Brain microvascular endothelial cell (primary cell): ENCODE measurements around the gene PLCD1.

Source experiments
- DNase-seq: peaks from one replicate; pipeline ENCODE4 v3.0.0-alpha.2; 2020
- H3K27ac ChIP-seq: fragments of 250-450 bp; sonication (Bioruptor Pico); 2 replicates; pipeline ENCODE4 v1.5.1; 2020; ENCODE audit warnings: mild to moderate bottlenecking, moderate library complexity
- H3K27me3 ChIP-seq: fragments of 250-450 bp; sonication (Bioruptor Pico); replicated peaks from 2 replicates; pipeline ENCODE4 v1.5.1; 2020; ENCODE audit warnings: mild to moderate bottlenecking
- H3K36me3 ChIP-seq: fragments of 250-450 bp; sonication (Bioruptor Pico); replicated peaks from 2 replicates; pipeline ENCODE4 v1.5.1; 2020; ENCODE audit warnings: mild to moderate bottlenecking
- H3K4me3 ChIP-seq: 2 replicates; pipeline ENCODE4 v1.5.1; 2011; ENCODE audit warnings: low read depth, mild to moderate bottlenecking, control low read depth, low read length, moderate library complexity
- CTCF ChIP-seq: IDR thresholded peaks from 2 replicates; pipeline ENCODE4 v1.5.1; 2011; ENCODE audit warnings: low read depth, mild to moderate bottlenecking, moderate library complexity, low read length, control low read depth, inconsistent platforms; ENCODE audit errors: missing control alignments
- in situ Hi-C: cut with HindIII; loops from 2 replicates; pipeline ENCODE4 v1.10.0; 2017; ENCODE audit warnings: low sequenced_read_pairs, low pct_ligation_motif_present

PLCD1 gene

GRCh38 chr3:37970802-37971201 is 58.6 kb downstream of the PLCD1 start:
- no peak for TF ChIP-seq CTCF

GRCh38 chr3:37969596-37970100 is 59.8 kb downstream of the PLCD1 start:
- TF ChIP-seq CTCF: no peak
- Histone ChIP-seq H3K27ac (no peak overlapping the region), H3K36me3 (no peaks in the 10 kb centered on the region), H3K4me3 (no peak overlapping the region), H3K27me3 (no peaks in the 10 kb centered on the region)
- in situ Hi-C loops: no loop called here
- no peak for DNase-seq

More at GRCh38 chr3:37970802-37971201, 58.6 kb downstream of the PLCD1 start:
- Histone ChIP-seq H3K36me3 (peaks cover 2% of the 10 kb centered on the region), H3K27me3 (no peaks in the 10 kb centered on the region), H3K4me3 (no peak overlapping the region), H3K27ac (no peak overlapping the region)
- no peak for DNase-seq
- in situ Hi-C loops: no loop called here

- no peak for TF ChIP-seq CTCF
- Histone ChIP-seq H3K27ac (no peak overlapping the region), H3K4me3 (no peak overlapping the region), H3K36me3 (no peaks in the 10 kb centered on the region), H3K27me3 (no peaks in the 10 kb centered on the region)
- in situ Hi-C loops: no loop called here
- no peak for DNase-seq
Measured at GRCh38 chr3:37968813-37969595, 60.4 kb downstream of the PLCD1 start.

- DNase-seq: no peak
- no peak overlapping the region for H3K4me3 ChIP-seq
- no peak for TF ChIP-seq CTCF
- no peak overlapping the region for H3K27ac ChIP-seq
- in situ Hi-C loops: no loop called here
- no peaks in the 10 kb centered on the region for H3K27me3 ChIP-seq
- H3K36me3 ChIP-seq: no peaks in the 10 kb centered on the region
Measured at GRCh38 chr3:37968199-37968598, 61.2 kb downstream of the PLCD1 start.

GRCh38 chr3:37967260-37967881 is 62.1 kb downstream of the PLCD1 start:
- TF ChIP-seq CTCF: peak; percentile 98
- in situ Hi-C loops: no loop called here

More at GRCh38 chr3:37967260-37967881, 62.1 kb downstream of the PLCD1 start:
- Histone ChIP-seq H3K4me3 (no peak overlapping the region), H3K27me3 (no peaks in the 10 kb centered on the region), H3K27ac (no peak overlapping the region), H3K36me3 (no peaks in the 10 kb centered on the region)
- DNase-seq: peak; percentile 63
